Ovary (tissue), 3 donors: ENCODE data around the gene SLAMF1.
"Not testable (repeated sequence)": the region's sequence is repeated elsewhere in the genome, so short reads cannot be mapped to it uniquely, and the experiment has no call there.

ENCODE experiments used
- EP300 ChIP-seq: sonication (generic); formaldehyde crosslinking; IDR thresholded peaks from one replicate; pipeline ENCODE4 v1.6.1; 2017; ENCODE audit warnings: antibody characterized with exemption
- POLR2A ChIP-seq: fragments of 450-650 bp; IDR thresholded peaks from one replicate; pipeline ENCODE4 v1.6.1; 2017; ENCODE audit warnings: antibody characterized with exemption, mild to moderate bottlenecking, moderate library complexity
- TF ChIP-seq, protein P1 (sequence below), 3 donors: fragments of 450-650 bp in 2 of 3; fragments of 200-600 bp in 1 of 3; IDR thresholded peaks; one replicate each; pipeline versions ENCODE4 v1.5.1 to v1.8.0; 2016 to 2022; ENCODE audit warnings: antibody characterized with exemption in 3 of 3, mild to moderate bottlenecking in 1 of 3
- donor health status: DM: no; HTN: no; CAD: no.

GRCh38 chr1:160582976-160583375 lies 63.9 kb downstream of the SLAMF1 start:
- TF ChIP-seq, protein P1, sequence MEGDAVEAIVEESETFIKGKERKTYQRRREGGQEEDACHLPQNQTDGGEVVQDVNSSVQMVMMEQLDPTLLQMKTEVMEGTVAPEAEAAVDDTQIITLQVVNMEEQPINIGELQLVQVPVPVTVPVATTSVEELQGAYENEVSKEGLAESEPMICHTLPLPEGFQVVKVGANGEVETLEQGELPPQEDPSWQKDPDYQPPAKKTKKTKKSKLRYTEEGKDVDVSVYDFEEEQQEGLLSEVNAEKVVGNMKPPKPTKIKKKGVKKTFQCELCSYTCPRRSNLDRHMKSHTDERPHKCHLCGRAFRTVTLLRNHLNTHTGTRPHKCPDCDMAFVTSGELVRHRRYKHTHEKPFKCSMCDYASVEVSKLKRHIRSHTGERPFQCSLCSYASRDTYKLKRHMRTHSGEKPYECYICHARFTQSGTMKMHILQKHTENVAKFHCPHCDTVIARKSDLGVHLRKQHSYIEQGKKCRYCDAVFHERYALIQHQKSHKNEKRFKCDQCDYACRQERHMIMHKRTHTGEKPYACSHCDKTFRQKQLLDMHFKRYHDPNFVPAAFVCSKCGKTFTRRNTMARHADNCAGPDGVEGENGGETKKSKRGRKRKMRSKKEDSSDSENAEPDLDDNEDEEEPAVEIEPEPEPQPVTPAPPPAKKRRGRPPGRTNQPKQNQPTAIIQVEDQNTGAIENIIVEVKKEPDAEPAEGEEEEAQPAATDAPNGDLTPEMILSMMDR (IDR thresholded peaks at IDR 0.05): not testable (repeated sequence)
- TF ChIP-seq POLR2A, EP300: not testable (repeated sequence)
